Neural cell (in vitro differentiated cells): Measurements from ENCODE around the gene TTC23.

Experiments used
- EZH2 ChIP-seq: fragments of 200-600, 300-800 bp; shearing (Covaris generic), sonication (generic); IDR thresholded peaks from 2 replicates; pipeline ENCODE4 v1.6.1; 2014; ENCODE audit warnings: antibody characterized with exemption, low read length, borderline replicate concordance, mild to moderate bottlenecking; ENCODE audit not compliant: insufficient read depth, poor library complexity, severe bottlenecking
- TF ChIP-seq, protein P1 (sequence below): fragments of 450-650 bp; IDR thresholded peaks from 2 replicates; pipeline ENCODE4 v1.5.1; 2014; ENCODE audit warnings: antibody characterized with exemption, mild to moderate bottlenecking, moderate library complexity; ENCODE audit not compliant: poor library complexity, severe bottlenecking

DNA sequence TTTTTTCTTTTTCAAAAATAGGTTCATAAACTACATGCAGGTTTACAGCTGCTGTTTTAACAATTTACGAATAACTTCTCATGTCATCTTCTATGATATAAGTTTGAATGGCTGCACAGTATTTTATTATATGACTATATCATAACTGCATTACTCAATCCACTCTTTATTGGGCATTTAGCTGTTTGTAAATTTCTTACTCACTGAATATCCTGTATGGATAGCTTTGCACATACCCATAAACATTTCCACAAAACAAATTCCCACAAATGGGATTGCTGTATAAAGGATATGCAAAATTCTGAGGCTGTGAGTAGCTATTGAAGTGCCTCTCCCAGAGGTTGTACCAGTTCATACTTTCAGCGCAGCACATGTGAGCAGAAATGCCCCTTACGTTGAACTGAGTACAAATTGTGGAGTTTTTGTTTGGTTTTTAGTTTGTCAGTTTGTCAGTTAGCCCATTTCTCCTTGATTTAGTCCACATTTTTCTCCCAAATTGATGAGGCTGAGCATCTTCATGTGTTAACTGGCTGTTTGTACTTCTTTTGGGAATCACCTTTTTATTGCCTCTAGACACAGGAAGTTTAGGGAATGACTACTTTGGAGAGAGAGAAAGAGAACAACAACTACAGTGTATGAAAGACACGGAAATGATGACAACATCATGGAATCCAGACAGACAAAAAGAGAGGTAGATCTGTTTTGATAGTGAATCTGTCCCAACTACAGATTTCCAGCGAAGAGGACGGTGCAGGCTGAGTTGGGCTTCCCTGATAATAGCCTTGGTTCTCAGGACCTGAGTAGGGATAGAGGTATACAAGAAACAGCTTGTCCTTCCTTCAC, 24.8 kb downstream of the TTC23 start:
- TF ChIP-seq, protein P1, sequence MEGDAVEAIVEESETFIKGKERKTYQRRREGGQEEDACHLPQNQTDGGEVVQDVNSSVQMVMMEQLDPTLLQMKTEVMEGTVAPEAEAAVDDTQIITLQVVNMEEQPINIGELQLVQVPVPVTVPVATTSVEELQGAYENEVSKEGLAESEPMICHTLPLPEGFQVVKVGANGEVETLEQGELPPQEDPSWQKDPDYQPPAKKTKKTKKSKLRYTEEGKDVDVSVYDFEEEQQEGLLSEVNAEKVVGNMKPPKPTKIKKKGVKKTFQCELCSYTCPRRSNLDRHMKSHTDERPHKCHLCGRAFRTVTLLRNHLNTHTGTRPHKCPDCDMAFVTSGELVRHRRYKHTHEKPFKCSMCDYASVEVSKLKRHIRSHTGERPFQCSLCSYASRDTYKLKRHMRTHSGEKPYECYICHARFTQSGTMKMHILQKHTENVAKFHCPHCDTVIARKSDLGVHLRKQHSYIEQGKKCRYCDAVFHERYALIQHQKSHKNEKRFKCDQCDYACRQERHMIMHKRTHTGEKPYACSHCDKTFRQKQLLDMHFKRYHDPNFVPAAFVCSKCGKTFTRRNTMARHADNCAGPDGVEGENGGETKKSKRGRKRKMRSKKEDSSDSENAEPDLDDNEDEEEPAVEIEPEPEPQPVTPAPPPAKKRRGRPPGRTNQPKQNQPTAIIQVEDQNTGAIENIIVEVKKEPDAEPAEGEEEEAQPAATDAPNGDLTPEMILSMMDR: no peak
- TF ChIP-seq EZH2: no peak
